ENCODE data around the gene LMAN1.

The LMAN1 gene

DNA sequence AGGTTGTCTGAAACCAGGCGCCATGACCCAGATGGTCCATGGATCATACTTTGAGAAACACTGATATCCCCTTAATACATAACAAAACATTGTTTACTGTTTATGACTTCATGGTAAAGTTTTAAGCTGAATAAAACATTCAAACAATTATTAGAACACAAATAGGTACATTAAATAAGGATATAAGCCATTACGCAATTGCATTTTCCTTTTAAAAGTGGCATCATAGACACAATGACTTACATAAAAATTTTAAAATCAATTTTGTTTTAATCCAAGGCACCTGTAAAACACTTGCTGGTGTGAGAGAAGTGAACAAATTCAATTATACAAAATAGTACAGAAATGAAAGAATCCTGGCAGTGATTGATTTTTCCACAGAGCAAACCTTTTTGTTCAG lies 30.4 kb downstream of the LMAN1 start:
- DNase-seq (ENCODE audit: low read depth, low spot score) = no peak
- TF ChIP-seq, protein P1, sequence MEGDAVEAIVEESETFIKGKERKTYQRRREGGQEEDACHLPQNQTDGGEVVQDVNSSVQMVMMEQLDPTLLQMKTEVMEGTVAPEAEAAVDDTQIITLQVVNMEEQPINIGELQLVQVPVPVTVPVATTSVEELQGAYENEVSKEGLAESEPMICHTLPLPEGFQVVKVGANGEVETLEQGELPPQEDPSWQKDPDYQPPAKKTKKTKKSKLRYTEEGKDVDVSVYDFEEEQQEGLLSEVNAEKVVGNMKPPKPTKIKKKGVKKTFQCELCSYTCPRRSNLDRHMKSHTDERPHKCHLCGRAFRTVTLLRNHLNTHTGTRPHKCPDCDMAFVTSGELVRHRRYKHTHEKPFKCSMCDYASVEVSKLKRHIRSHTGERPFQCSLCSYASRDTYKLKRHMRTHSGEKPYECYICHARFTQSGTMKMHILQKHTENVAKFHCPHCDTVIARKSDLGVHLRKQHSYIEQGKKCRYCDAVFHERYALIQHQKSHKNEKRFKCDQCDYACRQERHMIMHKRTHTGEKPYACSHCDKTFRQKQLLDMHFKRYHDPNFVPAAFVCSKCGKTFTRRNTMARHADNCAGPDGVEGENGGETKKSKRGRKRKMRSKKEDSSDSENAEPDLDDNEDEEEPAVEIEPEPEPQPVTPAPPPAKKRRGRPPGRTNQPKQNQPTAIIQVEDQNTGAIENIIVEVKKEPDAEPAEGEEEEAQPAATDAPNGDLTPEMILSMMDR (IDR thresholded peaks at IDR 0.05; ENCODE audit: low read depth, low read length) = no peak
- in situ Hi-C loops (cut with HindIII; ENCODE audit: low sequenced_read_pairs) = no loop called here
- no peak overlapping the region for H3K4me3 ChIP-seq (ENCODE audit: low read depth, low read length)

GRCh38 chr18:59325965-59326364 lies 33.1 kb downstream of the LMAN1 start:
- H3K4me3 ChIP-seq (ENCODE audit: low read depth, low read length) = no peak overlapping the region
- in situ Hi-C loops (cut with HindIII; ENCODE audit: low sequenced_read_pairs) = no loop called here
- TF ChIP-seq, protein P1 (IDR thresholded peaks at IDR 0.05; ENCODE audit: low read depth, low read length) = no peak
- no peak for DNase-seq (ENCODE audit: low read depth, low spot score)

GRCh38 chr18:59324623-59324971 lies 34.5 kb downstream of the LMAN1 start:
- in situ Hi-C loops (cut with HindIII; ENCODE audit: low sequenced_read_pairs) = no loop called here
- TF ChIP-seq, protein P1 (IDR thresholded peaks at IDR 0.05; ENCODE audit: low read depth, low read length) = no peak
- no peak overlapping the region for H3K4me3 ChIP-seq (ENCODE audit: low read depth, low read length)
- no peak for DNase-seq (ENCODE audit: low read depth, low spot score)

DNA sequence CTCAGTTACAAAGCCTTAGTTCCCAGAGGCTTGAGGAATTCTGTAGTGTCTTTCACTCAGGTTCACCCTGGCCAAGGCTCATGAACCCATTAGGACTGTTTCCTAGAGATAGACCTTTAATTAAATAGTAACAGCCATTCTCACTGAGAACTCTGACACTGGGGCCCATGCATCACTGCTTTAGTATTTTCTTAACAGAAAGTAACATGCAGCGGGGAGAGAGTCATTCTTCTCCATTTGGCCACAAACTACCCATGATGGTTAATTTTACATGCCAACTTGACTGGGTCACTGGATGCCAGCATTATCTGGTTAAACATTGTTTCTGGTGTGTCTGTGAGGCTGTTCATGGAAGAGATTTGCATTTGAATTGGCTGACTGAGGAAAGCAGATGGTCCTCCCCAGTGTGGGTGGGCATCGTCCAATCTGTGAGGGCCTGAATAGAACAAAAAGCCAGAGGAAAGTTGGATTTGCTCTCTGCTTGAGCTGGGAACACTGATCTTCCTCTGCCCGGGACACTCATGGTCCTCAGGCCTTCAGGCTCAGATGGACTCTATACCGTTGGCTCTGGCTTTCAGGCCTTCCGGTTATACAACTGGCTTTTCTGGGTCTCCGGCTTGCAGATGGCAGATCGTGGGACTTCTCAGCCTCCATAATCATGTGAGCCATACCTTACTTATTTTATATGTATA lies 35.0 kb downstream of the LMAN1 start:
- in situ Hi-C loops (cut with HindIII; ENCODE audit: low sequenced_read_pairs) = no loop called here
- peak; percentile 78 for DNase-seq (ENCODE audit: low read depth, low spot score)
- H3K4me3 ChIP-seq (ENCODE audit: low read depth, low read length) = no peak overlapping the region
- TF ChIP-seq, protein P1 (IDR thresholded peaks at IDR 0.05; ENCODE audit: low read depth, low read length) = no peak

- in situ Hi-C loops (cut with HindIII; ENCODE audit: low sequenced_read_pairs) = no loop called here
- no peak within 1 kb of the TSS for H3K4me3 ChIP-seq (ENCODE audit: low read depth, low read length)
- TF ChIP-seq, protein P1 (IDR thresholded peaks at IDR 0.05; ENCODE audit: low read depth, low read length) = no peak
- DNase-seq (ENCODE audit: low read depth, low spot score) = no peak
Measured at GRCh38 chr18:59318460-59319050, 40.5 kb downstream of the LMAN1 start, which contains the start of gene CPLX4. CPLX4 (minus strand) TSS chr18:59318649; CDS start chr18:59318462, 187 bp downstream.

DNA sequence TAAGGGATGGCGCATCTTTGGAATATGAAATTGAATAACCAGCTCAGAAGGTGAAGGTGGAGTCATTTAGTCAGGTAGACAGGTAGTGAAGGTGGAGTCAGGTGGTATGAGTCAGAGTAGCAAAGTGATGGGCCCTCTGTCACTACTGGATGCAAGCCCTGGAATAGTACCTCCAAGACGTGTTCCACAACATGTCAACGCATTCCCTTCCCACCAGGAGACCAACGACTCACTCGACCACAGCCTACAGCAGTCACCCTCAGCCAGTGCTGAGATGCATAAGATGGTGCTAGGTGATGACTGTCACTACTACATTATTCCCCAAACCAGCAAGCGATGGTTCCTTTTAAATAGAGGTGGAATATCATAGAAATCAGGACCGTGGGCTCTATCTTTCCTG lies 47.4 kb downstream of the LMAN1 start:
- TF ChIP-seq, protein P1 (IDR thresholded peaks at IDR 0.05; ENCODE audit: low read depth, low read length) = no peak
- peak; percentile 40 for DNase-seq (ENCODE audit: low read depth, low spot score)
- in situ Hi-C loops (cut with HindIII; ENCODE audit: low sequenced_read_pairs) = no loop called here
- H3K4me3 ChIP-seq (ENCODE audit: low read depth, low read length) = no peak overlapping the region
